D341Med (cell line): ENCODE results near the gene CAMKMT.

ENCODE experiments used
- DNase-seq: peaks from one replicate; pipeline ENCODE4 v3.0.0; 2012; ENCODE audit warnings: low spot score

Gene CAMKMT

DNA sequence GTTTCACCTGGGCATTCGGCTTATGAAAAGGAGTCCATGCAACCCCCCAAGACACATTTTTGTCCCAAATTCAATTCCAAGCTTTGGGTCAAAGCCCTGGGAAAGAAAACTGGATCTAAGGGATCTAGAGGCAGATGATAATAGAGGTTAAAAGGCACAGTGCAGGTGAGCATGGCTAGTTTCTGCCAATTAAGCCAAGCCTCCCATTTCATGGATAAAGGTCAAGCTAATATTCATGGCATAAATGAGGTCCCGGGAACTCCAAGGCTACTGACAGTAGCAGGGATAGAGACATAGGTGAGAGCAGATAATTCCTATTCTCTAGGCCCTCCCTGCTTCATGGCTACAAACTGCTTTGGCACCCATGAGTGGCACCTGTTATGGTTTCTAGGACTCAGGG lies 83.1 kb downstream of the CAMKMT start:
- DNase-seq: no peak

DNA sequence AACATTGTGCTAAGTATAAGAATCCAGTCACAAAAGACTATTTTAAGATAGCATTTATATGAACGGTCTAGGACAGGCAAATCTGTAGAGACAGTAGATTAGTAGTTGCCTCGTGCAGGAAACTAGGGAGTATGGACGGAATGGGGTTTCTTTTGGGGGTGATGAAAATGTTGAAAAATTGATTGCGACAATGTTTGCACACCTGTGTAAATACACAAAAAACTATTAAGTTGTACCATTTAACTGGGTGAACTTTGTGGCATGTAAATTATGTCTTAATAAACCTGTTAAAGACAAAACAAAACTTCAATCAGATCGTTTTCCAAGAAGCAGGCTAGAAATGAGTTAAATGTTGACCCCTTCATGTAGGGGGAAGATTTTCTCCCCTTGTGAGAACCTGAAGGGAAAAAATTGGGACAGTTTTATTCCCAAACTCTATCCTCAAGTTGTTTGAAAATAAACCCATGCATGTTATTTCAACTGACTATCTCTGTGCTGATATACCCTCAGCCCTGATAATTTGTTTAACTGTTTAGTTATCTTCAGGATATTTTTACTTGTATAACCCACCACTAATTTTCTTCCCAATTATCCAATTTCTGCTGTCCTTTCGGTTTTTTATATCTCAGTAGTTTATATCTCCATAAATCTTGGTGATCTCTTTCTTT lies 87.2 kb downstream of the CAMKMT start:
- no peak for DNase-seq

DNA sequence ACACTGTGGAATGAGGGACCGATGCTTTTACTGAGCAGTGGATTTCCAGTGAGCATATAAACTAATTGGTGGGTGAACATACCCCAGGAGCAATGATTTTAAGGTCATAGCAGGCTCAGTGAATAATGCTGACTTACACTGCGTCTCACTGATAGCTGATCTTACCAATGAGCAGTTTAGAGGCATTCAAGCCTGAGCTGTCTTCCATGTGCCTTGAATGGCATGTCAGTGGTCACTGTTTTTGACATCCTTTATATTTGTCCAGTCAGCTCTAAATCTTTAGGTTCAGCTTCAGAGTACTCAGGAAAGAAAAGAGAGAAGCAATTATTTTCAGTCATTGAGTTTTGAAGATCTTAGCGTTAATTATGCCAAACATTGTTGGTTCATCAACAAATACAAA lies 88.3 kb downstream of the CAMKMT start:
- DNase-seq: no peak

DNA sequence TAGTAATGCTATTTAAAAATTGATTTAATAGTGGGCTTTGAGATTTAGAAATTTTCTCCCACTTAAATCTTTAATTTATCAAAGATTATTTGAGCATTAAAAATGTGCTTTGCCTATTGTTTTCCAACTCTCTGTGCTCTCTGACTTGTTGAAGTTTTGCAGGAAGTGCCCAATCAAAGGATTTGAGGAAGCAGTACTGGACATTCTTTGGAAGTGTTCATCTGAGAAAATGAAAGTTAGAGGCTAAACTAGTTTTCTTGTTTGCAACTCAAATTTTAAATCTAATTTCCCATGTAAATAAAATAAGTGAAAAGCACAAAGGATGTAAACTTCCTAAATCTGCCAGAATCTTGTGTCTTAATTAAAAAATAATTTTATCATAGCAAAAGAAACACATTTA lies 89.1 kb downstream of the CAMKMT start:
- DNase-seq: no peak

DNA sequence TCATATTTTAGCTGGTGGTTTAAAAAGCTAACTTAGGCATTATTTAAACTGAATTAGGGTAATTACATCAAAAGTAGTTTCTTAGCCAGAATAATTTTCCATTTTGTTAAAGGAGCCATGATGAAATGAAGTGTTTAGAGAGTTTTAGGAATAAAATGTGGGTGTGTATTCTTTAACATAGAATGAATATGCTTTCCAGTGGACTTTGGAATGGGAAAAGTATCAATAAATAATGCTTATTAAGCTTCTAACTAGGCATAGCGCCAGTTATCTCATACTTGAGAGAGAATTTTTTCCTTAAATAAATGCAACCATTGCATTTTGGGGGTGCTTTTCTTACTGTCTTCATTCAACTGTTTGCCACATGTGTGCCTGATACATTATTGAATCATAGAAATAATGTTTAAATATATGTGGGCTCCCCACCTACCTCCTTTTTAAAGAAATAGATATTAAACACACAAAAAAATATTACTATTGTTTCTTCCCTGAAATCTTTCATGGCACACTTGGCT lies 90.4 kb downstream of the CAMKMT start:
- DNase-seq: no peak

DNA sequence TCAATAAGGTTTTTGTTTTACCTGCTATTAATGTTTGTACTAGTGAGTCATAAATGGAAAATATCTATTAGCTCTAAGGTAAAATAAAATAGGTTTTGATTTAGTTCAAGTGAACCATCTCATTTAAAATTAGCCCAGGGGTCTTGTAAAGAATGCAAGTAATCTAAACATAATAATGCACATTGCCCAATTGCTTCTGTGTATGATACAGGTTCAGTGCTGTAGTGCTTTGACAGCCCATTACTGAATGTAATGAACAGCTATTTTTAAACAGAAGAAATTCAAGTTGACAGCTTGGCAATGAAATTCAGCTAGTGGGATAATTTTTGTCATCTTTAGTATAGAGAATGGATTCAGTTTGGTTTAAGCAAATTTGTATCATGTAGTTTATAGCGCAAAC lies 91.5 kb downstream of the CAMKMT start:
- DNase-seq: no peak

DNA sequence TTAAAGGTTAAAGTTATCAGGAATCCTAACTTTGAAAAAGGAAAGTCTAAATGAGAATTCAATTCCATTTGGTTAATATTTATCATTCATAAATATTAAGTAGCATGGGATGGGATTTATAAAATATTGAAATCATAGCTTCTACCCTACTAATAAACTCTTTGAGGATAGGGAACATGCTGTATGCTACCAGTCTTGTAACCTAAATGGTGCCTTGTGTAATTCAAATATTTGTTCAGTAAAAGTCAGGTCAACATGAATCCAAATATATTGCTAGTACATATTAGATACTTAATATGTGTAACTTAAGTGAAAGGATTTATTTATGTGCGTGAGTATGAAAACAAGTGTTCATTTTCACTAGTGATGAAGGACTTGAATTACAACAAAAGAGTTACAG lies 94.1 kb downstream of the CAMKMT start:
- DNase-seq: no peak

DNA sequence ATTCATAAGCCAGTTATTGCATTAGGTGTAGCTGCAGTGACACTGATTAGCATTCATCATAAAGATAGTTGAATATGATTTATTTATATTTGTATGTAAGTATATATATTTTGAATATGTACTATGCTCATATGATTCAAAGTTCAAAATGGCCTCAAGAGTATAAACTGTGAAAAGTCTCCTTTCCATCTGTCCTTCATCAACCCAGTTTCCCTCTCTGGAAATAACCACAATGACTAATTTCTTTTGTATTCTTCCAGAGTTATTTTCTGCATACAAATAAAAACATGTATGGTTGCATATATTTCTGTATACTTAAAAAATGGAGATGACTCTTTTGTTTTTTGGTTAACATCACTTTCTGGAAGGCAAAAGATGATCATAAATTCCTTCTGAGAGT lies 95.2 kb downstream of the CAMKMT start:
- DNase-seq: no peak

DNA sequence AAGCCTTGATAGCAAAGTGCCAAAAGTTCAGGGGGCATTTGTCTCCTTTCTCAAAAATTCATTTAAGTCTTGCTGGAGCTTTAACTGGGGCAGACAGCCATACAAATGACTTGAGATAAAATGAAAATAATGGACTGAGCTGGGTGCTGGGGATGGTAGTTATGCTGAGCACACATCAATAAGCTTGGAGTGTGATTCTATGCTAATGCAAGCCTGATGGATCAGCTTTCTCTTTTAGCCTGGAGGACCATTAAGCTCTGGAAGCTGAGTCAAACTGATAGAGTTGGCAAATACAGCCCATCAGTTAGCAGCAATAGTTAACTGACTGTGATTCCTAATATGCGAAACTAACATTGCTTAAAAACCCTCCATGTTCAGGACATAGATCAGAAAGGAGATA lies 98.0 kb downstream of the CAMKMT start:
- DNase-seq: no peak

DNA sequence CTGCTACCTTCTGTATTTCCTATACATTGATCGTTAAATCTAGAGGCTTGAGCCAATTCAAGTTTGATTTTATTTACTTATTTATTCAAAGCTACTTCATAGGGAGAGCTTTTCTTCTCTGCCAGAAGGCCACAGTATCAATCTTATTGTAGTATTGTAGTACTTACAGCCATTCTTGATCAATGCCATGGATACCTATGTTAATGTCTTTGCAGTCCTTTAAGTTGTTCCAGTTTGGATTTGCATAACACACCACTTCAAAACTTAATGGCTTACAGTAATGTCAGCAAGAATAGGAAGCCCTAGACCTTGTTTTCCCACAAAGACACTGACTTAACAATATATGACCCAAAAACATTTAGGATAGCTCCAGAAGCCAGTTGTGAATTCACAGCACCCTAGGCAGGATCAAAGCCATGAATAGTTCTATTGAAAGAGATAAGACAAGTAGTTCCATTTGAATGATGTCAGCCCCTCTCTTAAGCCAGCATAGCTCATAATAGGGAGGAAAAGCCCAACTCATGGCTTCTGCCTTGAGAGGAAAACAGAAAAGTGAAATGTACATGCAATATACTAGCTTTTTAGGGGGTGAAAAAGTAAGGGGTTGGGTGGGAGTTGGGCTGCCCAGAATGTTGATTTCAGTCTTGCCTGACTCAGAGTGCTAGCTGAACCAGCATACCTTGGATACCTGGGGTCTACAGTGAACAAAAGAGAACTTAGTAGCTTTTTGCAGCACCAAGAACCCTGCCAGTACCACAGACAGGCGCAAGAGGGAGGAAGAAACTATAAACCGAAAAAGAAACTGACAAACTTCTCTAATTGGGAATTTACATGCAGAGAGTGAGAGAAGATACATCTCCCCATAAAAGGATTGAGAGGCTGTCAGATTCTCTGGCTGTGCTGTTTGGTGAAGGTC lies 101.4 kb downstream of the CAMKMT start:
- no peak for DNase-seq

DNA sequence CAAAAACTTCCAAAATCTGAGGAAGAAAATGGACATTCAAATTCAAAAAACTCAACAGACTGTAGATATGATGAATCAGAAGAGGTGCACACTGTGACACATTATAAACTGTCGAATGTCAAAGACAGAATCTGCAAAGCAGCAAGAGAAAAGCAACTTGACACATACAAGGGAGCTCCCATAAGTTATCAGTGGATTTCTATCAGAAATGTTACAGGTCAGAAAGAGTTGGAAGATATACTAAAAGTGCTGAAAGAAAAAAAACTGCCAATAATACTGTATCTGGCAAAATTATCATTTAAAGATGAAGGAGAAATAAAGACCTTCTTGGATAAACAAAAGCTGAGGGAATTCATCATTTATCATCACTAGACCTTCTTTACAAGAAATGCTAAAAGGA lies 102.7 kb downstream of the CAMKMT start:
- DNase-seq: no peak

DNA sequence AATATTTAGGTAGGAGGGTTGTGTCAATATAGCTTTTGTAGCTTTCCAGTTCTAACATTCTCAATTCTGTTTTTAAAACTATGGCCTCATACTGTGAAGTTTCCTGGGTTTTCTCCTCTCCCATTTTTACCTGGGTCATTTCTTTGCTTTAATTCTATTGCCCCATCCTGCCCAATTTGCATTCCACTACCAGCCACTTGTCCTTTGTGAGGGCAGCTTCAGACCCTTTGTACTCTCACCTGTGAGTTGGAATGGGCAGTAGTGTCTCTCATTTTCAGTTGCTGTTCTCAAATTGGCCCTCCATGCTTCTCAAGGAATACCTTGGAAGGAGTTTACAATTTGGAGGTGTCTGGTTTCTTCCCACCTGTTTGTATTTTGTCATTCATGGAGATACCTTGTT lies 108.4 kb downstream of the CAMKMT start:
- no peak for DNase-seq

DNA sequence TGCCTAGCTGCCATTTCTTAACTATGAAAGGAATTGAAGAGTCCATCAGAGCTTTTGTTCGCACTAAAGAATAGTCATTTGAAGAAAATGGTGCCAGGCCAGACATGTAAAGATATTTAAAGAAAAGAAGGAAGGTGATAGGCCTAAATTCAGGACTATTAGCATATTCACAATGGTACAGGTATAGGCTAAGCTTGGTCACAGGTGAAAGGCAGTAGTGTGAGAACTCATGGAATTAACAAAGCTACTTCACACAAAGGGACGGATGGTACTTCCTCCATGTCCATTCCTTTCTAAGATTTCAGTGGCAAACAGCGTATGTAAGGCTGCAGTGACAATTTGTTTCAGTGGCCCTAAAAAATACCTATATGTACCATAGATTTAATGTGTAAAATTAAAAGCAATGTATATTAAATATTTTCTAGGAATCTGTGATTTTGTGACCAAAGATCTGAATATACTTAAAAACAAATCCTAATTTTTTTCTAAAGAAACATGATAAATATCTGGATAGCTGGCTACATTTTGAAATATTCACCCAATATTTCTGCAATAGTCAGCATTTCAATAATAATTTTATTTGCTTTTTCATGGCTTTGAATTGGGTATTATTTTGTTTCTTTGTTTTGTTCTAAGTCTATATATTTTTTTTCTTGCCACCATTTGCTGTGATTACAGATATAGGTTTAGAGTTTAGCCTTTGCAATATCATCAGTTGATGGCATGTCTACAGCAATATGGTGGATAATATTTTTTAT lies 116.1 kb downstream of the CAMKMT start:
- DNase-seq: no peak

DNA sequence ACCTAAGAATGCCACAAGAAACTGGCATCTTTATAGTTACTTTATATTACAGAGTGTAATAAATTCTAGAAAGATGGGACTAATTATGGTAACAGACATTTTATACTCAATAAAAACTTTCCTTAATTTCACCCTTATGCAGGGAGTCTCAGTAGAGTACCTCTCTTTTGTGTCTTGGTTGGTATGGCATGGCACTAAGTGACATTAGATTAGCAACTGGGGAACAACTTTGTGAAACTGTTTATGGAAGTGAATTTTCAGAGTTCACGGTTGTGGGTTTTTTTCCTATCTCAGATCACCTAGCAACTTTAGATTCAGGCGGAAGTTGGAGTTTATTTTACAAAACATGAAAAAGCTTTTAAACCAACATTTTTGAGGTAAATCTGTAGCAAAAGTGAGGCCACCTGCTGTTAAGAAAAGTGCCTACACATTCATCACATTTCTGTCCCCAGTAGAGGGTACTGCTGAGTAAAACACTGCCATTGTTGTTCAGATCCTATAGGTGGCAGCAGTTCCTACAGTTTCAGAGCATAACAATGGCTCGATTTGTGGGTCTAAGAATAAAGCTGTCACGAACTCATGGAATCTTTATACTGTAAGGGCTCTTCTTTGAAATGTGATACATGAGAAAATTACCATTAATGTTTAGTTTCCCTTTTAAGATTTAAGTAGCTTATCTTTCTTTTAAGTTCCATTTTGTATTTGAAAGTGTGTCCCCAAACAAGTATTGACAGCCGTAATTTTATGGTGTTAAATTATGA lies 117.6 kb downstream of the CAMKMT start:
- peak; percentile 68 for DNase-seq

DNA sequence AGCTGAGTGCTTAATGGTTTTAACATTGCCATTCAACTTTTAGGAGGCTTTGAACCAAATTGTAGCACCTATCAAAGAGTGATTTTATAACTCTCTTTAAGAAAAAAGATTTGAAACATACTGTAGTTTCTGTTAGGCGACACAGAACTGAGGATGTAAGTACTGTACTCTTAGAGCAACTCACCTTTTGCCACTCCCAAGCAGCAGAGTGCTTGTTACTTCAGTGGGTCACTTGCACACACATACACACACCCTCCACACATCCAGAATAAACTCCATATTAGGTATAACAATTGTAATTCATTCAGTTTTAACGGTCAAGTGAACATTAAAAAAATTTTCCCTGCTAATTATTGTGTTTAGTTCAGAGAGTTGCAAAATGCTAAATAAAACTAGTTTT lies 118.3 kb downstream of the CAMKMT start:
- DNase-seq: no peak

DNA sequence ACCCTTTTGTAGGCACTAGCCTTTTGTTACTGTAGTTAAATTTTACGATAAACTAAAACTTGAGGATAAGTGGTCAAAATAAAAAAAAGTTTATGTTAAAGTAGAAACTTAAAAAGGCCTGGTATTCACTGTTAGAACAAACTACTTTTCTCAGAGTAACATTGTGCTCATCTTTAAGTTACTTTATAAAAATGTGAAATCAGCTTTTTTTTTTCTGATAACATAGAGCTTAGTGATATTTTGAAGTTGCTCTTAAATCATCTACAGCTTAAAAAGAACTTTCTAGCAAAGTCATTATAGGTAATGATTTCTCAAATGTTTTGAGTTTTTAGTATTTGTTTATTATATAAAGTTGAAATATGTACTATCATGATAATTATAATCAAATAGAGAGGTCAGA lies 125.3 kb downstream of the CAMKMT start:
- no peak for DNase-seq

DNA sequence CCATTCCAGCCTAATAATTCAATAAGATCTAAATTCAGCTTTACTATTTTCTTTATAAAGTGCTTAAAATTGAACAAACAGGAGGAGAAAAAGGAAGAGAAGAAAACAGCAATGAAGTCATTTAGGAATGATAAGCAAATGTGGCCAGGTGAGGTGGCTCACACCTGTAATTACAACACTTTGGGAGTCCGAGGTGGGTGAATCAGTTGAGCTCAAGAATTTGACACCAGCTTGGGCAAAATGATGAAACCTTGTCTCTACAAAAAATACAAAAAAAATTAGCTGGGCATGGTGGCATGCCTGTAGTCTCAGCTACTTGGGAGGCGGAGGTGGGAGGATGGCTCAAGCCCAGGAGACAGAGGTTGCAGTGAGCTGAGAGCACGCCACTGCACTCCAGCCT lies 129.0 kb downstream of the CAMKMT start:
- no peak for DNase-seq

DNA sequence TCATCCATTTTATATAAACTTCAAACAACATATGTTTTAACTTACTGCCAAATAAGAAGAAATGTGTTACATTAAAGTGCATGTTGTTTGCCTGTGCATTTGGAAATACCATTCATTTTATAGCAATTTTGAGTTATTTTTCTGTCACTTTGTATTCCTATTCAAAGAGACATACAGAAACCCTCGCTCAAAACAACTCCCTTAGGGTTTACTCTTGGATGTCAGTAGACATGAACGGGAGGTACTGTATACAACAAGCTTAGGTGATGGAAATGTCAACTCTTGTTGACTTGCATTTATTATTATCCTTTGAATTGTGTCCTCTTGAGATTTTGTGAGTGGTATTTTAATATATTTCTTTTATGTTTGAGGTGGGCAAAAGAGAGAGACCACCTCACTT lies 132.3 kb downstream of the CAMKMT start:
- no peak for DNase-seq

DNA sequence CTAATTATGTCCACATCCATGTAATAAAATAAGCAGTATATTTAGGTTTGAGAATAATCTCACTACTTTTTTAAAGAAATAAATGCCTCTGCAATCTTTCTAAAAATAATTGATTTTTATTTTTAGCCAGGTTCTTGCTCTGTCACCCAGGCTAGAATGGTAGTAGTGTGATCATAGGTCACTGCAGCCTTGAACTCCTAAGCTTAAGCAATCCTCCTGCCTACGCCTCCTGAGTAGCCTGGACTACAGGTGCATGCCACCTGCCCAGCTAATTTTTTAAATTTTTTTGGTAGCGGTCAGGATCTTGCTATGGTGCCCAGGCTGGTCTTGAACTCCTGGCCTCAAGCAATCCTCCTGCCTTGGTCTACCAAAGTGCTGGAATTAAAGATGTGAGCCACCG lies 133.3 kb downstream of the CAMKMT start:
- DNase-seq: no peak

DNA sequence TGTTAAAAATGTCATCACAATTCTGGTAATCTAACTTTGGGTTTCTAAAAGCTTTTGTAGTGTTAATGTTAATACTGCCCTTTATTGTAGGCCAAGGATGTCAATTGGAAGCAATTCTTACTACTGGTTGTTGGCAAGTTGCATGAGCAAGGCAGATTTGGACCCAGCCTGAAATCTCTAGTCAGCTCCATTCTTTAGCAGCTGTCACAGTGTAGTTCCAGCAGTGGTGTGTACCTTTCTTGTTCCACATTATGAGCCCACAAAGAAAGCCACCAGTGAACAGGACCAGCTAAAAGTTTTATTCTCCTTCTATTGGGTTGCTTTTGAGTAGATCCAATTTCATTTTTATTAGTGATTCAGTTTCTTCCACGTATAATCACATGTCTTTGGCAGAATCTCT lies 133.8 kb downstream of the CAMKMT start:
- no peak for DNase-seq

DNA sequence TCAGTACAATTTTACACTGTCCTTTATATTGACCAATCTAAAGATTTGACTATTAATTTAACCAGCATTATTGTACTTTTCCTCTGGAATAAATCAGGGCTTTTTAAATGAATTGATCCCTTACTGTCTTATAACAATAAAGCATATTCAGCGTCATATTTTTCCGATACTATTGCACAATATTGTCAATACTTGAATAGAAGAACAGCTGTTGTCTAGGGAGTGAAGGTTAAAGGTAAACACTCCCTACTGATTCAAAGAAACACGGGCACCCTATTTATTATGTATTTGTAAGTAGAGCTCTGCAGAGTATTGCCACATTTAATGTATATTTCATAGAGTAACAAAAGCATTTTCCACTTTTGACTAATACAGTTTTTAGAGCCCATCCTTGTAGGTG lies 134.4 kb downstream of the CAMKMT start:
- DNase-seq: no peak

DNA sequence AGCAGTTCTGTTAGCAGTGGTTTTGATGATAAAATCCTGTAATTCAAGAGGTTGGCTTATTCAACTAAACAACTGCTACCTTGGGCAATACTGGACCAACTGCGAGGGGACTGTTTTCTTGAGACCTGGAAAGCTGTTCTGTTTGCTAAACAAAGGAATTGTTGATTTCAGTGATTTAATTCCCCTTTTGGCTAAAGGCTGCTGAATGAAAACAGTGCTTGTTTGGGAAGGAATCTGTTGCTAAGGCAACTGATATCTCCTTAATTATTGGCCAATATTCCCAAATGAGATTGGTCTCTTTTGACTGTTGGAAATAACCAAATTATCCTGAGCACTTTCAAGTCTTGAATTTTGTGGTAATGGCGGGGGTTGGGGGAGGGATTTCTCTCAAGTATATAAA lies 136.8 kb downstream of the CAMKMT start:
- no peak for DNase-seq
